Tibial nerve (tissue), 4 donors: ENCODE measurements around the gene SLC44A4.
A peak's percentile ranks its signal among the peaks of the same experiment; 100 is the strongest.

Experiments
- CTCF ChIP-seq, 5 experiments: fragments of 200-600 bp in 3 of 5; fragments of 450-650 bp in 2 of 5; sonication (generic) in 3 of 5; IDR thresholded peaks; one replicate each; pipeline ENCODE4 v1.5.1; 2016 to 2019; ENCODE audit warnings: antibody characterized with exemption in 5 of 5, mild to moderate bottlenecking in 3 of 5, moderate library complexity in 2 of 5
- EP300 ChIP-seq, 2 donors: sonication (generic); formaldehyde crosslinking; IDR thresholded peaks; one replicate each; pipeline ENCODE4 v1.6.1; 2017; ENCODE audit warnings: antibody characterized with exemption in 2 of 2, mild to moderate bottlenecking in 1 of 2
- POLR2A ChIP-seq, 2 donors: fragments of 450-650 bp; IDR thresholded peaks; one replicate each; pipeline ENCODE4 v1.6.1; 2017; ENCODE audit warnings: antibody characterized with exemption in 2 of 2, mild to moderate bottlenecking in 2 of 2, moderate library complexity in 2 of 2

- TF ChIP-seq CTCF (IDR thresholded peaks at IDR 0.05) = no peak
- TF ChIP-seq POLR2A (IDR thresholded peaks at IDR 0.05) = no peak
- TF ChIP-seq EP300 (IDR thresholded peaks at IDR 0.05) = peak in 1 of 2 donors; percentile 36
These were observed 47.2 kb downstream of the SLC44A4 start for GRCh38 chr6:31831350-31832215.
